Smooth muscle cell (in vitro differentiated cells): ENCODE data around the gene INTS7. TPM values are rescaled to one million over a fixed set of nuclear protein-coding genes. Genes with fewer than 3 reads are reported as not detected.

Experiments
- DNase-seq: peaks from one replicate; lab custom pipeline; 2025; ENCODE audit not compliant: unreplicated experiment; lab: John Stamatoyannopoulos, UW
- H2AFZ ChIP-seq: fragments of 200-600 bp; sonication (generic); 2 replicates; pipeline ENCODE4 v1.6.0; 2016; ENCODE audit warnings: antibody characterized with exemption, low read depth, mild to moderate bottlenecking
- H3F3A ChIP-seq: fragments of 200-600 bp; sonication (generic); 2 replicates; pipeline ENCODE4 v1.6.0; 2017; ENCODE audit warnings: antibody characterized with exemption, low read depth
- H3K27ac ChIP-seq: fragments of 200-600 bp; sonication (generic); 2 replicates; pipeline ENCODE4 v1.5.1; 2016; ENCODE audit warnings: low read depth, mild to moderate bottlenecking
- H3K27me3 ChIP-seq: fragments of 200-600 bp; sonication (generic); 2 replicates; pipeline ENCODE4 v1.6.1; 2016; ENCODE audit warnings: low read depth, mild to moderate bottlenecking
- H3K36me3 ChIP-seq: fragments of 200-600 bp; sonication (generic); 2 replicates; pipeline ENCODE4 v1.5.1; 2016; ENCODE audit warnings: low read depth
- H3K4me1 ChIP-seq: fragments of 200-600 bp; sonication (generic); 2 replicates; pipeline ENCODE4 v1.5.1; 2016; ENCODE audit warnings: low read depth
- H3K4me2 ChIP-seq: fragments of 200-600 bp; sonication (generic); 2 replicates; pipeline ENCODE4 v1.6.0; 2016; ENCODE audit warnings: mild to moderate bottlenecking
- H3K4me3 ChIP-seq: fragments of 200-600 bp; sonication (generic); 2 replicates; pipeline ENCODE4 v1.5.1; 2016; ENCODE audit warnings: mild to moderate bottlenecking
- H3K79me2 ChIP-seq: fragments of 200-600 bp; sonication (generic); 2 replicates; pipeline ENCODE4 v1.6.0; 2016; ENCODE audit warnings: low read depth, mild to moderate bottlenecking
- H3K9ac ChIP-seq: fragments of 200-600 bp; sonication (generic); 2 replicates; pipeline ENCODE4 v1.6.0; 2016; ENCODE audit warnings: low read depth
- H3K9me3 ChIP-seq: fragments of 200-600 bp; sonication (generic); replicated peaks from 2 replicates; pipeline ENCODE4 v1.5.1; 2016; ENCODE audit warnings: low read depth
- H4K20me1 ChIP-seq: fragments of 200-600 bp; sonication (generic); 2 replicates; pipeline ENCODE4 v1.6.0; 2016; ENCODE audit warnings: low read depth
- CTCF ChIP-seq: fragments of 200-600 bp; sonication (generic); IDR thresholded peaks from 2 replicates; pipeline ENCODE4 v1.5.1; 2017; ENCODE audit warnings: borderline replicate concordance, mild to moderate bottlenecking, antibody characterized with exemption; ENCODE audit not compliant: insufficient read depth, poor library complexity, severe bottlenecking
- WGBS: methylation state at CpG from one replicate; pipeline ENCODE4 v1.1.7; 2016; ENCODE audit warnings: low lambda C conversion rate; 5-methylcytosine and 5-hydroxymethylcytosine counted together
- polyA plus RNA-seq: library from polyadenylated mRNA; unstranded; fragments of >200 nt; fragmentation: Nextera tagmentation; extraction: Ambion mirVana; gene quantifications from 2 replicates; pipeline ENCODE4 v1.2.1, GENCODE V29; 2016
- total RNA-seq: library from RNA; depleted of rRNA; stranded (reverse); fragments of >200 nt; gene quantifications from 2 replicates; pipeline ENCODE4 v1.2.3, GENCODE V29; 2014

The INTS7 gene
- total and polyA plus RNA-seq, 2 experiments from 2014 or later, result 5.9 to 9.5 TPM

DNA sequence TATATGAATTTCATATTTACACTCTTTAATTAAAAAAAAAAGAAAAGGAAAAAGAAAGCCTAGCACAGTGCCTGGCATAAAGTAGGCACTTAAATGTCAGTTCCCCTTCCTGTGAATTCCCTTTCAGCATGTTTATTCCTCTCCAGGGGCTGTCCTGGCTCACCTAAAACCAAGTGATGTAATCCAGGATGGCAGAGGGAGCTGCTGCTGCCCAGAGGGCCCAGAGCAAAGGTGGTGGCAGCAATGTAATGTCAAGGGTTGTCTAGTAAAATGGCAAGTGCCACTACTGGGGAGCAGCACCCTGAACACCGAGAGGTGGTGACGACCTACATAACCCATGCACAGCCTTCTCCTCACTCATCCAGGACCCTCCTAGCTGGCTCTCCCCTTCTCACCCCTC lies 126.4 kb downstream of the INTS7 start:
- no peaks in the 10 kb centered on the region for H3K4me1 ChIP-seq
- H3K4me3 ChIP-seq, result no peak overlapping the region
- no peak overlapping the region for H3K4me2 ChIP-seq
- no peak overlapping the region for H3K9ac ChIP-seq
- WGBS, result 71% methylated on average over 2 of the region's 2 CpGs
- no peaks in the 10 kb centered on the region for H4K20me1 ChIP-seq
- no peaks in the 10 kb centered on the region for H3K9me3 ChIP-seq
- no peak overlapping the region for H3K27ac ChIP-seq
- no peak for DNase-seq
- H2AFZ ChIP-seq, result no peak overlapping the region
- no peak for TF ChIP-seq CTCF
- no peaks in the 10 kb centered on the region for H3K27me3 ChIP-seq
- H3F3A ChIP-seq, result no peaks in the 10 kb centered on the region
- no peaks in the 10 kb centered on the region for H3K36me3 ChIP-seq
- H3K79me2 ChIP-seq, result no peaks in the 10 kb centered on the region

DNA sequence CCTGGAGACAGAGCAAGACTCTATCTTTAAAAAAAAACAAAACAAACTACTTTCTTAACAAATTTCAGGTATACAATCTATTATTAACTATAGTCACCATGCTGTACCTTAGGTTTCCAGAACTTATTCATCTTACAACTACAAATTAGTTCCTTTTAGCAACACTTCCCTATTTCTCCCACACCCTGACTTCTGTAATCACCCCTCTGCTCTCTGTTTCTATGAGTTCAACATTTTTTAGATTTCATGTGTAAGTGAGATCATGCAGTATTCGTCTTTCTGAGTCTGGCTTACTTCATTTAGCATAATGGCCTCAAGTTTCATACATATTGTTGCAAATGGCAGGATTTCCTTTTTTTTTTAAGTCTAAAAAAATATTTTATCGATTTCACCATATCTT lies 126.9 kb downstream of the INTS7 start:
- Histone ChIP-seq H3K27ac (no peak overlapping the region), H3K27me3 (no peaks in the 10 kb centered on the region), H3K9me3 (no peaks in the 10 kb centered on the region), H4K20me1 (no peaks in the 10 kb centered on the region), H3K4me2 (no peak overlapping the region), H3K79me2 (no peaks in the 10 kb centered on the region), H3K36me3 (no peaks in the 10 kb centered on the region), H3F3A (no peaks in the 10 kb centered on the region), H3K4me3 (no peak overlapping the region), H3K4me1 (no peaks in the 10 kb centered on the region), H3K9ac (no peak overlapping the region), H2AFZ (no peak overlapping the region)
- WGBS, result 73% methylated on average over 2 of the region's 2 CpGs
- no peak for TF ChIP-seq CTCF
- DNase-seq, result no peak

DNA sequence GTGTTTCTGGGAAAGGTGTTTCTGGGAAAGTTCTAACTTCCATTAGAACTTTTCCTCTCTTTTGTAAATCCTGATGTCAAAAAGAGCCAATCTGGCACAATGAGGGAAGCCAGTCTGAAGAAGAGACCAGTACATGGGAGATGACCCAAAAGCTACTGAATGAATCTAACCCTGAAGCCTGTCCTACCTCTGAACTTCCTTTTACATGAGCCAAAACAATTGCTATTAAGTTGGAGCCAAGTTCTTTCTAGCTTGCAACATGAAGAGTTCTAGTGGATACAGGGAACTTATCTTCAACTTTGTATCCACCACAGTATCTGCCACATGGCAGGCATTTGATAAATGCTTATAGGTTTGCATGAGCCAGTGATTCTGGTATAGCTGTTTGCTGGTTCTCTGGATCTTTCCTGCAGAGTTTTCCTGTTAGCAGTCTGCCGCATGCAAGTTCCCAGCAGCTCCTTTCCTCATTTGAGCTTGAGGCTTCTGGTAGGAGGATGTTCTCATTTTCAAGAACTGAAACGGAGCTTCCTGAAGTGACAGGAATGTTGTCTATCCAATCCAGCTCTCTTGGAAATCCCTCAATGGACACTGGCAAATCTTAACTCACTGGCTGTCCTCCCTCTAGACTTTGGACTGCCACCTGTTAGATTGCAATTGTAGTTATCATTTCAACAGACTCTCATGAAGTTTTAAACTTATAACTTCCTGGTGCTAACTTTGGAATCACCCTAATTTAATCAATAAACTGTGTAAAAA lies 131.7 kb downstream of the INTS7 start:
- Histone ChIP-seq H3K27me3 (no peaks in the 10 kb centered on the region), H3K36me3 (no peaks in the 10 kb centered on the region), H3K9ac (no peak overlapping the region), H3K4me2 (no peak overlapping the region), H2AFZ (no peak overlapping the region), H3K4me3 (no peak overlapping the region), H3K9me3 (no peaks in the 10 kb centered on the region), H3F3A (no peaks in the 10 kb centered on the region), H3K4me1 (no peaks in the 10 kb centered on the region), H3K27ac (no peak overlapping the region), H3K79me2 (no peaks in the 10 kb centered on the region), H4K20me1 (no peaks in the 10 kb centered on the region)
- WGBS, result 80% methylated on average over 2 of the region's 2 CpGs
- no peak for TF ChIP-seq CTCF
- no peak for DNase-seq

DNA sequence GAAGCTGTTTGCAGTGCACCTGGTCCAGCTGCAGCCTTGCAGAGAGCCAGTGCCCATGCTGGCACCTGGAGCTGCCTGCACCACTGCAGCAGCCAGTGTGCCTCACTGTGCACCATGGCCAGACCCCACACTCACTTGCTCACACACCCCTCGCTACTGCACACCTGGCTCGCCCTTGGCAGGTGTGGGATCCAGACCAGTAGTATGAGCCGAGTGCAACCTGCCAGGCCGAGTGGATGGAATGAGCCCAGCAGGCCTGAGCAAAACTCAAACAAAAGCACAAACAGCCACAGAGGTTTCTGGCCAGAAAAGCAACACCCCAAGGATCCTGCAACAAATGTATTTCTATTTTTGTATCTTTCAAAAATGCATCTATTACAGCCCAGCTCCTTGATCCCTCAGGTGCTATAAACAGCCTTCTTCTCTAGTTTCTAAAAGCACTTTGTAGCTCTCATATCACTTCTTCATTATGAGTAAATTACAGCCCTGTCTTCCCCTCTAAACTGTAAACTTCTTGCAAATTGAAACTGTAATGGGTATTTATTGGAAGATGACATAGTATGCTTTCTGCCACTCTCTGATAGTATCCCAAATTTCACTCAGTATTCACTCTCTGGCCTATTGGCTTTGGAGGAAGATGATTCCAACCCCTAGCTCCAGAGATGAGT lies 132.6 kb downstream of the INTS7 start:
- no peaks in the 10 kb centered on the region for H4K20me1 ChIP-seq
- no peaks in the 10 kb centered on the region for H3K36me3 ChIP-seq
- 97% methylated on average over 4 of the region's 4 CpGs for WGBS
- H3K4me3 ChIP-seq, result no peak overlapping the region
- H3K27ac ChIP-seq, result no peak overlapping the region
- no peaks in the 10 kb centered on the region for H3K27me3 ChIP-seq
- H3K9me3 ChIP-seq, result no peaks in the 10 kb centered on the region
- H3K79me2 ChIP-seq, result no peaks in the 10 kb centered on the region
- no peaks in the 10 kb centered on the region for H3F3A ChIP-seq
- no peak overlapping the region for H2AFZ ChIP-seq
- no peak for DNase-seq
- H3K9ac ChIP-seq, result no peak overlapping the region
- no peak for TF ChIP-seq CTCF
- no peaks in the 10 kb centered on the region for H3K4me1 ChIP-seq
- no peak overlapping the region for H3K4me2 ChIP-seq
